ENCODE measurements around the gene GRID2IP.
A peak's percentile ranks its signal among the peaks of the same experiment; 100 is the strongest.

Gene GRID2IP

GRCh38 chr7:6520163-6520981 is 30.9 kb downstream of the GRID2IP start:
- no peak for DNase-seq (ENCODE audit: low read depth)

- peak; percentile 50 for DNase-seq (ENCODE audit: low read depth)
These were observed 34.8 kb downstream of the GRID2IP start for GRCh38 chr7:6516387-6516983.

GRCh38 chr7:6513541-6513940 is 37.7 kb downstream of the GRID2IP start:
- no peak for DNase-seq (ENCODE audit: low read depth)

GRCh38 chr7:6512892-6513291 is 38.4 kb downstream of the GRID2IP start:
- no peak for DNase-seq (ENCODE audit: low read depth)

GRCh38 chr7:6510476-6511133 is 40.7 kb downstream of the GRID2IP start:
- DNase-seq (ENCODE audit: low read depth) = no peak

- DNase-seq (ENCODE audit: low read depth) = no peak
These were observed 42.3 kb downstream of the GRID2IP start for GRCh38 chr7:6508950-6509349.

- DNase-seq (ENCODE audit: low read depth) = no peak
These were observed 42.7 kb downstream of the GRID2IP start for GRCh38 chr7:6508539-6508938.

- no peak for DNase-seq (ENCODE audit: low read depth)
These were observed 43.4 kb downstream of the GRID2IP start for GRCh38 chr7:6507906-6508305.

- no peak for DNase-seq (ENCODE audit: low read depth)
These were observed 45.3 kb downstream of the GRID2IP start for GRCh38 chr7:6505685-6506559.

GRCh38 chr7:6504996-6505395 is 46.3 kb downstream of the GRID2IP start:
- no peak for DNase-seq (ENCODE audit: low read depth)

GRCh38 chr7:6502886-6503285 is 48.4 kb downstream of the GRID2IP start:
- no peak for DNase-seq (ENCODE audit: low read depth)

- no peak for DNase-seq (ENCODE audit: low read depth)
These were observed 49.4 kb downstream of the GRID2IP start for GRCh38 chr7:6501586-6502564.

GRCh38 chr7:6500691-6501090 is 50.6 kb downstream of the GRID2IP start:
- no peak for DNase-seq (ENCODE audit: low read depth)

GRCh38 chr7:6497994-6498393 is 53.3 kb downstream of the GRID2IP start:
- no peak for DNase-seq (ENCODE audit: low read depth)

- DNase-seq (ENCODE audit: low read depth) = no peak
These were observed 53.7 kb downstream of the GRID2IP start for GRCh38 chr7:6497637-6497905.

GRCh38 chr7:6496842-6497636 is 54.2 kb downstream of the GRID2IP start:
- no peak for DNase-seq (ENCODE audit: low read depth)

GRCh38 chr7:6495597-6496262 is 55.5 kb downstream of the GRID2IP start:
- no peak for DNase-seq (ENCODE audit: low read depth)

- DNase-seq (ENCODE audit: low read depth) = no peak
These were observed 56.9 kb downstream of the GRID2IP start for GRCh38 chr7:6494365-6494764.

- no peak for DNase-seq (ENCODE audit: low read depth)
These were observed 60.1 kb downstream of the GRID2IP start for GRCh38 chr7:6491194-6491593.

- no peak for DNase-seq (ENCODE audit: low read depth)
These were observed 61.6 kb downstream of the GRID2IP start for GRCh38 chr7:6489612-6490011.

All from non-pigmented ciliary epithelial cell (primary cell).